Neural progenitor cell (in vitro differentiated cells): ENCODE results near the gene MMP28. TPM values are rescaled to one million over a fixed set of nuclear protein-coding genes. Genes with fewer than 3 reads are reported as not detected.

Experiments used
- DNase-seq: peaks from one replicate; pipeline ENCODE4 v3.0.0-alpha.2; 2016; ENCODE audit warnings: low spot score
- H2AFZ ChIP-seq: fragments of 200-600 bp; sonication (generic); replicated peaks from 2 replicates; pipeline ENCODE4 v1.6.1; 2016; ENCODE audit warnings: antibody characterized with exemption
- H3F3A ChIP-seq: fragments of 200-600 bp; sonication (generic); 2 replicates; pipeline ENCODE4 v1.6.1; 2016; ENCODE audit warnings: antibody characterized with exemption, low read depth
- H3K27ac ChIP-seq: fragments of 200-600 bp; sonication (generic); 2 replicates; pipeline ENCODE4 v1.5.1; 2016; ENCODE audit warnings: mild to moderate bottlenecking
- H3K27me3 ChIP-seq: fragments of 200-600 bp; sonication (generic); 2 replicates; pipeline ENCODE4 v1.6.1; 2016; ENCODE audit warnings: mild to moderate bottlenecking, moderate library complexity
- H3K36me3 ChIP-seq: fragments of 200-600 bp; sonication (generic); 2 replicates; pipeline ENCODE4 v1.5.1; 2016
- H3K4me1 ChIP-seq: fragments of 200-600 bp; sonication (generic); 2 replicates; pipeline ENCODE4 v1.6.1; 2016; ENCODE audit warnings: mixed run types
- H3K4me2 ChIP-seq: fragments of 200-600 bp; sonication (generic); 2 replicates; pipeline ENCODE4 v1.6.1; 2016
- H3K4me3 ChIP-seq: fragments of 200-600 bp; sonication (generic); 2 replicates; pipeline ENCODE4 v1.5.1; 2016
- H3K79me2 ChIP-seq: fragments of 200-600 bp; sonication (generic); 2 replicates; pipeline ENCODE4 v1.6.1; 2016; ENCODE audit warnings: low read depth
- H3K9ac ChIP-seq: fragments of 200-600 bp; sonication (generic); 2 replicates; pipeline ENCODE4 v1.6.1; 2016
- H3K9me3 ChIP-seq: fragments of 200-600 bp; sonication (generic); 2 replicates; pipeline ENCODE4 v1.5.1; 2016; ENCODE audit warnings: low read depth
- H4K20me1 ChIP-seq: fragments of 200-600 bp; sonication (generic); 2 replicates; pipeline ENCODE4 v1.6.1; 2016; ENCODE audit warnings: low read depth
- H3K27ac Mint-ChIP-seq: 3 replicates; pipeline ENCODE4 v1.8.0; 2021; ENCODE audit warnings: mixed read lengths
- H3K27me3 Mint-ChIP-seq: 2 replicates; pipeline ENCODE4 v1.8.0; 2022; ENCODE audit warnings: low read depth, mild to moderate bottlenecking, inconsistent platforms, moderate library complexity, mixed read lengths; ENCODE audit not compliant: insufficient read depth
- H3K36me3 Mint-ChIP-seq: 3 replicates; pipeline ENCODE4 v1.8.0; 2021; ENCODE audit warnings: mixed read lengths
- H3K4me1 Mint-ChIP-seq: 3 replicates; pipeline ENCODE4 v1.8.0; 2021; ENCODE audit warnings: mixed read lengths
- H3K4me3 Mint-ChIP-seq: 3 replicates; pipeline ENCODE4 v1.8.0; 2021; ENCODE audit warnings: mild to moderate bottlenecking, moderate library complexity, mixed read lengths
- H3K9me3 Mint-ChIP-seq: 3 replicates; pipeline ENCODE4 v1.8.0; 2020; ENCODE audit warnings: mixed read lengths
- EZH2 ChIP-seq: fragments of 200-600 bp; sonication (generic); IDR thresholded peaks from 2 replicates; pipeline ENCODE4 v1.6.1; 2017; ENCODE audit warnings: antibody characterized with exemption, mild to moderate bottlenecking, moderate library complexity
- EZH2phosphoT487 ChIP-seq: fragments of 200-600 bp; sonication (generic); IDR thresholded peaks from 2 replicates; pipeline ENCODE4 v1.6.1; 2017; ENCODE audit warnings: antibody characterized with exemption
- total RNA-seq: library from RNA; depleted of rRNA; stranded (reverse); fragments of >200 nt; gene quantifications from 2 replicates; pipeline ENCODE4 v1.2.3, GENCODE V29; 2015; ENCODE audit warnings: low replicate concordance
- TF ChIP-seq, protein P1 (sequence below): fragments of 200-600 bp; sonication (generic); IDR thresholded peaks from 2 replicates; pipeline ENCODE4 v1.5.1; 2017; ENCODE audit warnings: antibody characterized with exemption, mild to moderate bottlenecking

MMP28 gene
- total RNA-seq, 1 donor from 2014 or later, result not detected

DNA sequence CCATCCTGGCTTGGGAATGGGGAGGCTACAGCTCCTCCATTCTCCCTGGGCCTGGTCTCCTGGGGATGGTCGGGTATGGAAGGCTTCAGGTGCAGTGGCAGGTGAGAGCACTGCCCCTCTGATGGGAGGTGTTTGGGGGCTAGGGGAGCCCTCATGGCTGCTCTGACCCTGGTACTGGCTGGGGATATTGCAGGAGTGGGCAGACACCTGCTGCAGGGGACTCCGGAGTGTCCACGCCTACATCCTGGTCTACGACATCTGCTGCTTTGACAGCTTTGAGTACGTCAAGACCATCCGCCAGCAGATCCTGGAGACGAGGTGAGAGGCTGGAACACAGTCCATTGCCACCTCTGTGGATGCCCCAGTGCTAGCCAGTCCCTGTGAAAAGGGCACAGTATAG, 55.2 kb downstream of the MMP28 start:
- no peak for DNase-seq
- Mint-ChIP-seq H3K27me3 (peaks cover 19% of the 10 kb centered on the region), H3K9me3 (no peaks in the 10 kb centered on the region), H3K27ac (no peak overlapping the region), H3K4me1 (peaks cover 8% of the 10 kb centered on the region), H3K36me3 (peaks cover 4% of the 10 kb centered on the region), H3K4me3 (no peak overlapping the region)
- TF ChIP-seq EZH2phosphoT487, result no peak
- no peak for TF ChIP-seq EZH2
- TF ChIP-seq, protein P1, sequence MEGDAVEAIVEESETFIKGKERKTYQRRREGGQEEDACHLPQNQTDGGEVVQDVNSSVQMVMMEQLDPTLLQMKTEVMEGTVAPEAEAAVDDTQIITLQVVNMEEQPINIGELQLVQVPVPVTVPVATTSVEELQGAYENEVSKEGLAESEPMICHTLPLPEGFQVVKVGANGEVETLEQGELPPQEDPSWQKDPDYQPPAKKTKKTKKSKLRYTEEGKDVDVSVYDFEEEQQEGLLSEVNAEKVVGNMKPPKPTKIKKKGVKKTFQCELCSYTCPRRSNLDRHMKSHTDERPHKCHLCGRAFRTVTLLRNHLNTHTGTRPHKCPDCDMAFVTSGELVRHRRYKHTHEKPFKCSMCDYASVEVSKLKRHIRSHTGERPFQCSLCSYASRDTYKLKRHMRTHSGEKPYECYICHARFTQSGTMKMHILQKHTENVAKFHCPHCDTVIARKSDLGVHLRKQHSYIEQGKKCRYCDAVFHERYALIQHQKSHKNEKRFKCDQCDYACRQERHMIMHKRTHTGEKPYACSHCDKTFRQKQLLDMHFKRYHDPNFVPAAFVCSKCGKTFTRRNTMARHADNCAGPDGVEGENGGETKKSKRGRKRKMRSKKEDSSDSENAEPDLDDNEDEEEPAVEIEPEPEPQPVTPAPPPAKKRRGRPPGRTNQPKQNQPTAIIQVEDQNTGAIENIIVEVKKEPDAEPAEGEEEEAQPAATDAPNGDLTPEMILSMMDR, result no peak
- H3K9ac ChIP-seq, result no peak overlapping the region
- no peaks in the 10 kb centered on the region for H3K9me3 ChIP-seq
- no peak overlapping the region for H3K4me2 ChIP-seq
- H2AFZ ChIP-seq, result no peak overlapping the region
- H3K27ac ChIP-seq, result no peak overlapping the region
- peaks cover 31% of the 10 kb centered on the region for H4K20me1 ChIP-seq
- peaks cover 60% of the 10 kb centered on the region for H3K27me3 ChIP-seq
- no peaks in the 10 kb centered on the region for H3K36me3 ChIP-seq
- no peaks in the 10 kb centered on the region for H3K4me1 ChIP-seq
- no peaks in the 10 kb centered on the region for H3K79me2 ChIP-seq
- no peak overlapping the region for H3K4me3 ChIP-seq
- no peaks in the 10 kb centered on the region for H3F3A ChIP-seq

GRCh38 chr17:35738519-35739133, 56.8 kb downstream of the MMP28 start:
- TF ChIP-seq EZH2 (no peak), EZH2phosphoT487 (no peak)
- TF ChIP-seq, protein P1, result no peak
- Histone ChIP-seq H3K27me3 (peaks cover 59% of the 10 kb centered on the region), H3K27ac (no peak overlapping the region), H3K36me3 (no peaks in the 10 kb centered on the region), H2AFZ (no peak overlapping the region), H4K20me1 (peaks cover 22% of the 10 kb centered on the region), H3F3A (no peaks in the 10 kb centered on the region), H3K4me3 (no peak overlapping the region), H3K9ac (no peak overlapping the region), H3K79me2 (no peaks in the 10 kb centered on the region), H3K4me1 (no peaks in the 10 kb centered on the region), H3K9me3 (no peaks in the 10 kb centered on the region), H3K4me2 (no peak overlapping the region)
- H3K9me3 Mint-ChIP-seq, result no peaks in the 10 kb centered on the region
- DNase-seq, result no peak
- peaks cover 19% of the 10 kb centered on the region for H3K27me3 Mint-ChIP-seq
- no peak overlapping the region for H3K27ac Mint-ChIP-seq
- H3K4me1 Mint-ChIP-seq, result peaks cover 9% of the 10 kb centered on the region
- H3K4me3 Mint-ChIP-seq, result no peak overlapping the region
- H3K36me3 Mint-ChIP-seq, result peaks cover 6% of the 10 kb centered on the region

GRCh38 chr17:35736236-35736635, 59.2 kb downstream of the MMP28 start:
- H3K27ac Mint-ChIP-seq, result no peak overlapping the region
- no peaks in the 10 kb centered on the region for H3K9me3 Mint-ChIP-seq
- Histone ChIP-seq H3K27ac (no peak overlapping the region), H3K9ac (no peak overlapping the region), H2AFZ (no peak overlapping the region), H3K9me3 (no peaks in the 10 kb centered on the region), H3F3A (no peaks in the 10 kb centered on the region), H3K27me3 (peaks cover 50% of the 10 kb centered on the region), H4K20me1 (peaks cover 31% of the 10 kb centered on the region), H3K36me3 (no peaks in the 10 kb centered on the region), H3K4me1 (peaks cover 6% of the 10 kb centered on the region), H3K4me3 (no peak overlapping the region), H3K79me2 (no peaks in the 10 kb centered on the region), H3K4me2 (no peak overlapping the region)
- peaks cover 13% of the 10 kb centered on the region for H3K27me3 Mint-ChIP-seq
- DNase-seq, result no peak
- peaks cover 15% of the 10 kb centered on the region for H3K4me1 Mint-ChIP-seq
- peaks cover 6% of the 10 kb centered on the region for H3K36me3 Mint-ChIP-seq
- H3K4me3 Mint-ChIP-seq, result no peak overlapping the region
- TF ChIP-seq EZH2, result no peak
- no peak for TF ChIP-seq EZH2phosphoT487

GRCh38 chr17:35735036-35735805, 60.2 kb downstream of the MMP28 start:
- no peaks in the 10 kb centered on the region for H3K79me2 ChIP-seq
- H3K27ac ChIP-seq, result no peak overlapping the region
- H3K4me1 ChIP-seq, result peaks cover 10% of the 10 kb centered on the region
- H3K36me3 ChIP-seq, result no peaks in the 10 kb centered on the region
- Mint-ChIP-seq H3K36me3 (peaks cover 6% of the 10 kb centered on the region), H3K27me3 (peaks cover 9% of the 10 kb centered on the region), H3K4me1 (peaks cover 21% of the 10 kb centered on the region), H3K27ac (no peak overlapping the region), H3K4me3 (no peak overlapping the region), H3K9me3 (no peaks in the 10 kb centered on the region)
- no peaks in the 10 kb centered on the region for H3K9me3 ChIP-seq
- no peak overlapping the region for H3K4me3 ChIP-seq
- H3F3A ChIP-seq, result no peaks in the 10 kb centered on the region
- no peak overlapping the region for H2AFZ ChIP-seq
- TF ChIP-seq EZH2phosphoT487 (no peak), EZH2 (no peak)
- TF ChIP-seq, protein P1, result no peak
- DNase-seq, result no peak
- no peak overlapping the region for H3K4me2 ChIP-seq
- no peak overlapping the region for H3K9ac ChIP-seq
- H3K27me3 ChIP-seq, result peaks cover 49% of the 10 kb centered on the region
- peaks cover 27% of the 10 kb centered on the region for H4K20me1 ChIP-seq
